Measurements from ENCODE around the gene FHL3. TPM values are rescaled to one million over a fixed set of nuclear protein-coding genes. Genes with fewer than 3 reads are reported as not detected.
A peak's percentile ranks its signal among the peaks of the same experiment; 100 is the strongest.

Gene FHL3
- total and polyA plus RNA-seq, 9 of the 15 experiments (the other 6 are each of a cell fraction or from before 2014, with no cell fraction given), result 6.1 to 144 (median 34.1) TPM

DNA sequence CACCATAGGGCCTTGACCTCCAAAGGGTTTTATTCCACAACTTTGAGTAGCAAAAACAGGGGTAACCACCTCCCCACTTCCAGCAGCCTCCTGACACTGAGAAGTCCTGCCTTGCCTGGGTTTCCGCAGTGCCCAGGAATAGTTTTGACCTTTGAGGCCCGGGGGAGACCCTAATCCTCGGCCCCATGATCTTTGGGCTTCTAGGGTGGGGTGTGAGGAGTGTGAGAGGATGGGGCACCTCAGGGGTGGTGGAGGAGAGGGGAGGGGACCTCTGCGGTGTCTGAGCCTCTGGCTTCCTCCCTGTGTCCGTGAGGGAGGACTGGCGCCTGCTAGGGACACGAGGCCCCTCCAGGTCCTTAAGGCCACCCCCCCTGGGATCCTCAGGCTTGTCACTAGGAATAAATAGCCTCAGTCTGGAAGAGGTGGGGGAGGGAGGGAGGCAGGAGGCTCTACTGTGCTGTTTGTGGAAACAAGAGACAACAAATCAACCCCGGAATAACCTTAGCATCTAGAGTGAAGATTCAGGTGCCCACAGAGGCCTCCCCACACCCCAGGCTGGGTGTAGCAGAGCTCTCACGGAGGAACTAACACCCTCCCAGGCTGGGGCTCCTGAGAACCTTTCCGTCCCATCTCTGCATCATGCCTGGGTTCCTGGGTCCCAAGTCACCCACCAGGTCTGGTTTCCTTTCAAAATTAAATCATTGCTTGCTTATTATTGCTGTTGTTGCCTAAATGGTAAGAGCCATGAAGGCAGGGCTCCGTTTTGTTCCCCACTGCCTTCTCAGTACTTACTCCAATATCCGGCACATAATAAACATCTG, 904 bp upstream of the FHL3 start (continued):
- TF ChIP-seq, protein P1, sequence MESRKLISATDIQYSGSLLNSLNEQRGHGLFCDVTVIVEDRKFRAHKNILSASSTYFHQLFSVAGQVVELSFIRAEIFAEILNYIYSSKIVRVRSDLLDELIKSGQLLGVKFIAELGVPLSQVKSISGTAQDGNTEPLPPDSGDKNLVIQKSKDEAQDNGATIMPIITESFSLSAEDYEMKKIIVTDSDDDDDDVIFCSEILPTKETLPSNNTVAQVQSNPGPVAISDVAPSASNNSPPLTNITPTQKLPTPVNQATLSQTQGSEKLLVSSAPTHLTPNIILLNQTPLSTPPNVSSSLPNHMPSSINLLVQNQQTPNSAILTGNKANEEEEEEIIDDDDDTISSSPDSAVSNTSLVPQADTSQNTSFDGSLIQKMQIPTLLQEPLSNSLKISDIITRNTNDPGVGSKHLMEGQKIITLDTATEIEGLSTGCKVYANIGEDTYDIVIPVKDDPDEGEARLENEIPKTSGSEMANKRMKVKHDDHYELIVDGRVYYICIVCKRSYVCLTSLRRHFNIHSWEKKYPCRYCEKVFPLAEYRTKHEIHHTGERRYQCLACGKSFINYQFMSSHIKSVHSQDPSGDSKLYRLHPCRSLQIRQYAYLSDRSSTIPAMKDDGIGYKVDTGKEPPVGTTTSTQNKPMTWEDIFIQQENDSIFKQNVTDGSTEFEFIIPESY (CRISPR knock-in tag; IDR thresholded peaks at IDR 0.05), result 0 out of 2 replicates have a peak, but pooled peaks have one; percentile 31
- TF ChIP-seq SPI1 (IDR thresholded peaks at IDR 0.05; ENCODE audit: borderline replicate concordance, low read depth, low read length) (peak; percentile 19; the same call in 1 of the 2 replicates), POLR2AphosphoS5 (IDR thresholded peaks at IDR 0.05; ENCODE audit: control insufficient read depth, insufficient read depth, low read depth, low read length) (no peak), SMARCE1 (IDR thresholded peaks at IDR 0.05) (peak; percentile 26; the same call in 1 of the 2 replicates), CBX2 (IDR thresholded peaks at IDR 0.05; ENCODE audit: insufficient read depth, low read length, poor library complexity, severe bottlenecking) (no peak), RFX5 (IDR thresholded peaks at IDR 0.05; ENCODE audit: low read depth, low read length) (no peak), MIER1 (IDR thresholded peaks at IDR 0.05; ENCODE audit: low read depth) (0 out of 2 replicates have a peak, but pooled peaks have one; percentile 13), L3MBTL2 (IDR thresholded peaks at IDR 0.05) (0 out of 2 replicates have a peak, but pooled peaks have one; percentile 51), SMAD4 (CRISPR knock-in tag; conservative IDR thresholded peaks at IDR 0.05) (0 out of 2 replicates have a peak, but pooled peaks have one; percentile 29), SIN3A (IDR thresholded peaks at IDR 0.05; ENCODE audit: borderline replicate concordance in 2 of 2, control insufficient read depth in 1 of 2, low read depth in 2 of 2, low read length in 2 of 2) (0 out of 4 replicates have a peak, but pooled peaks of 1 of the 2 experiments have one; percentile 35), SUPT5H (IDR thresholded peaks at IDR 0.05) (0 out of 2 replicates have a peak, but pooled peaks have one; percentile 37)
- TF ChIP-seq, protein P2, sequence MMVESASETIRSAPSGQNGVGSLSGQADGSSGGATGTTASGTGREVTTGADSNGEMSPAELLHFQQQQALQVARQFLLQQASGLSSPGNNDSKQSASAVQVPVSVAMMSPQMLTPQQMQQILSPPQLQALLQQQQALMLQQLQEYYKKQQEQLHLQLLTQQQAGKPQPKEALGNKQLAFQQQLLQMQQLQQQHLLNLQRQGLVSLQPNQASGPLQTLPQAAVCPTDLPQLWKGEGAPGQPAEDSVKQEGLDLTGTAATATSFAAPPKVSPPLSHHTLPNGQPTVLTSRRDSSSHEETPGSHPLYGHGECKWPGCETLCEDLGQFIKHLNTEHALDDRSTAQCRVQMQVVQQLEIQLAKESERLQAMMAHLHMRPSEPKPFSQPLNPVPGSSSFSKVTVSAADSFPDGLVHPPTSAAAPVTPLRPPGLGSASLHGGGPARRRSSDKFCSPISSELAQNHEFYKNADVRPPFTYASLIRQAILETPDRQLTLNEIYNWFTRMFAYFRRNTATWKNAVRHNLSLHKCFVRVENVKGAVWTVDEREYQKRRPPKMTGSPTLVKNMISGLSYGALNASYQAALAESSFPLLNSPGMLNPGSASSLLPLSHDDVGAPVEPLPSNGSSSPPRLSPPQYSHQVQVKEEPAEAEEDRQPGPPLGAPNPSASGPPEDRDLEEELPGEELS (CRISPR knock-in tag; IDR thresholded peaks at IDR 0.05; ENCODE audit: borderline replicate concordance), result 0 out of 2 replicates have a peak, but pooled peaks have one; percentile 21
